Measurements from ENCODE around the gene COL6A2. TPM values are rescaled to one million over a fixed set of nuclear protein-coding genes. Genes with fewer than 3 reads are reported as not detected.

The COL6A2 gene
- total RNA-seq (100 to 1,000 TPM; 405 to 474 TPM), polyA plus RNA-seq (ENCODE audit: insufficient read length in 6 of 6) (100 to 1,000 TPM; 362 to 647 (median 454) TPM)
- long read RNA-seq, donor 1, transcript COL6A2-201 (28 exons, 3,461 nt) = major isoform, 21 of 109 reads
- long read RNA-seq, donor 1, partial matches to known transcripts = 69 of 109 reads
- long read RNA-seq, donor 1, other reads (novel, unspliced or antisense) = 14 of 109 reads
- long read RNA-seq, donor 2, transcript COL6A2-201 (28 exons, 3,461 nt) = major isoform, 18 of 152 reads
- long read RNA-seq, donor 2, partial matches to known transcripts = 133 of 152 reads
- long read RNA-seq, donor 2, other reads (novel, unspliced or antisense) = 0 of 152 reads
- long read RNA-seq, donor 3, transcript COL6A2-201 (28 exons, 3,461 nt) = major isoform, 16 of 29 reads
- long read RNA-seq, donor 3, partial matches to known transcripts = 6 of 29 reads
- long read RNA-seq, donor 3, other reads (novel, unspliced or antisense) = 5 of 29 reads
- long read RNA-seq, donor 4, partial matches to known transcripts = 16 of 29 reads
- long read RNA-seq, donor 4, other reads (novel, unspliced or antisense) = 12 of 29 reads
- long read RNA-seq, donor 5, transcript COL6A2-201 (28 exons, 3,461 nt) = major isoform, 10 of 48 reads
- long read RNA-seq, donor 5, partial matches to known transcripts = 29 of 48 reads
- long read RNA-seq, donor 5, other reads (novel, unspliced or antisense) = 7 of 48 reads
- long read RNA-seq, donor 6, transcript COL6A2-201 (28 exons, 3,461 nt) = major isoform, 16 of 49 reads
- long read RNA-seq, donor 6, partial matches to known transcripts = 33 of 49 reads
- long read RNA-seq, donor 6, other reads (novel, unspliced or antisense) = 0 of 49 reads
- long read RNA-seq, donor 7, transcript COL6A2-201 (28 exons, 3,461 nt) = major isoform, 10 of 21 reads
- long read RNA-seq, donor 7, partial matches to known transcripts = 11 of 21 reads
- long read RNA-seq, donor 7, other reads (novel, unspliced or antisense) = 0 of 21 reads
- long read RNA-seq, donor 8, transcript COL6A2-201 (28 exons, 3,461 nt) = major isoform, 29 of 80 reads
- long read RNA-seq, donor 8, partial matches to known transcripts = 45 of 80 reads
- long read RNA-seq, donor 8, other reads (novel, unspliced or antisense) = 5 of 80 reads
- long read RNA-seq, donor 9 = 0 reads
- long read RNA-seq, donor 10, partial matches to known transcripts = 24 of 52 reads
- long read RNA-seq, donor 10, other reads (novel, unspliced or antisense) = 23 of 52 reads
- long read RNA-seq, donor 11, transcript COL6A2-201 (28 exons, 3,461 nt) = major isoform, 8 of 8 reads
- long read RNA-seq, donor 11, partial matches to known transcripts = 0 of 8 reads
- long read RNA-seq, donor 11, other reads (novel, unspliced or antisense) = 0 of 8 reads
- long read RNA-seq, donor 12, transcript COL6A2-201 (28 exons, 3,461 nt) = major isoform, 14 of 66 reads
- long read RNA-seq, donor 12, partial matches to known transcripts = 50 of 66 reads
- long read RNA-seq, donor 12, other reads (novel, unspliced or antisense) = 0 of 66 reads

DNA sequence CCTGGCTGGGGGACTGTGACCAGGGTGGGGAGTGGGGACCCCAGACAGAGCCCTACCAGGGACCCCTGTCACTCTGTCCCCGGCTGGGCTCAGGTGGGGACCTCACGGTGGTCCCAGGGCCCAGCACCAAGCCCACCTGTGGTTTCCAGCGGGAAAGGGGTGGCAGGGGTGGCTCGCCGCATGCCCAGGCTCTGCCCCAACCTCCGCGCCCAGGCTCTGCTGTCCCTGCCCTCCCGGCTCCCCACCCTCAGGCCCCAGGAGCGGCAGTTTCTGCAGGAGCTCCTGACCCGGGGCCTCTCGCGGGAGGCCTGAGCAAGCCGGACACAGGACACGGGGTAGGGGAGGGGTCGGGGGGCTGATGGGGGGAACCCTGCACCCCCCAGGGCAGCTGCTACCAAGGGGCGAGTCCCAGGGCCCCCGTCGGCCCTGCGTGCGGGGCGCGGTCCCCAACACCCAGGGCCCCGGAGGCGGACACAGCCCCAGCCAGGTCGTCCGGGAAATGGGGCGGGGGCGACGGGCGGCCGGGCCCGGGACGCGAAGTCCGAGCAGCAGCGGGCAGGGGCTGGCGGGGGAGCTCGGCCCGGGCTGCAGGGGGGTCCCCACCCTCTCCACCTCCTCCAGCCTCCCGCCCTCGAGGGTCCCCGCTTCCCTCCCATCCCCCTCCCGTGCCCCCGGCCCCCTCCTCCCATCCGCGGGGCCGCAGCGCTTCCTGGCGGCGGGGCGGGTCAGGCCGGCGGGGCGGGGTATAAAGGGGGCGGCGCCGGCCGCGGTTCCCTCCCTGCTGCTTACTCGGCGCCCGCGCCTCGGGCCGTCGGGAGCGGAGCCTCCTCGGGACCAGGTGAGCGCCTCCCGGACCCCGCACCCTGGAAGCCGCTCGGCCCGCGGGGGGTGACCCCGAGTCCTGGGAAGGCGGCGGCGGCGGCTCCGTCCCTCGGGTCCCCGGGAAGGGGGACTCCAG, at the start of gene COL6A2:
Gene COL6A2 (plus strand): TSS at position 777 of the 958 bp plus-strand sequence.
- Histone ChIP-seq H3K27me3 (peaks cover 24 to 65% of the 10 kb centered on the region in 2 donors), H3K27ac (peak within 1 kb of the TSS; percentile 61 to 81), H3K36me3 (no peaks in the 10 kb centered on the region), H3K9me3 (peaks cover 0 to 4% of the 10 kb centered on the region in 2 donors), H3K4me1 (peaks cover 0 to 5% of the 10 kb centered on the region in 2 donors), H3K4me3 (peak within 1 kb of the TSS; percentile 48 to 53)
- peak; percentile 86 for ATAC-seq
- TF ChIP-seq CTCF (IDR thresholded peaks at IDR 0.05) = no peak
- intact Hi-C loops (cut with DNase I) = loop anchor here in 1 of 2 donors (5.0 kb wide), 1 partner anchor 115 kb away; the partner anchor contains the start of gene COL6A1
- DNase-seq = peak in 3 of 4 donors; percentile 53 to 87 (median 80)

- H3K9me3 ChIP-seq = no peaks in the 10 kb centered on the region
- no peak overlapping the region for H3K4me3 ChIP-seq
- peaks cover 0 to 33% of the 10 kb centered on the region in 2 donors for H3K27me3 ChIP-seq
- peaks cover 0 to 4% of the 10 kb centered on the region in 2 donors for H3K4me1 ChIP-seq
- no peak for TF ChIP-seq CTCF (IDR thresholded peaks at IDR 0.05)
- intact Hi-C loops (cut with DNase I) = no loop called here
- no peaks in the 10 kb centered on the region for H3K36me3 ChIP-seq
- ATAC-seq = peak; percentile 87
- peak; percentile 61 to 97 (median 87) for DNase-seq
- peak overlapping the region; percentile 37 to 53 for H3K27ac ChIP-seq
Measured at GRCh38 chr21:46048926-46049889, 48.7 kb upstream of the COL6A2 start.

GRCh38 chr21:46049890-46050667, 47.8 kb upstream of the COL6A2 start:
- DNase-seq (peak in 1 of 4 donors; percentile 69), ATAC-seq (no peak)
- TF ChIP-seq CTCF (IDR thresholded peaks at IDR 0.05) = no peak
- H3K27me3 ChIP-seq = peaks cover 0 to 35% of the 10 kb centered on the region in 2 donors
- H3K4me3 ChIP-seq = no peak overlapping the region
- peak overlapping the region; percentile 14 to 53 for H3K27ac ChIP-seq
- intact Hi-C loops (cut with DNase I) = no loop called here
- no peaks in the 10 kb centered on the region for H3K36me3 ChIP-seq
- peaks cover 0 to 4% of the 10 kb centered on the region in 2 donors for H3K4me1 ChIP-seq
- no peaks in the 10 kb centered on the region for H3K9me3 ChIP-seq
